Tibial nerve (tissue), 3 donors: Measurements from ENCODE around the gene OAS2.

Experiments used
- CTCF ChIP-seq, 5 experiments: fragments of 200-600 bp in 3 of 5; fragments of 450-650 bp in 2 of 5; sonication (generic) in 3 of 5; IDR thresholded peaks; one replicate each; pipeline ENCODE4 v1.5.1; 2016 to 2019; ENCODE audit warnings: antibody characterized with exemption in 5 of 5, mild to moderate bottlenecking in 3 of 5, moderate library complexity in 2 of 5
- POLR2A ChIP-seq, 2 donors: fragments of 450-650 bp; IDR thresholded peaks; one replicate each; pipeline ENCODE4 v1.6.1; 2017; ENCODE audit warnings: antibody characterized with exemption in 2 of 2, mild to moderate bottlenecking in 2 of 2, moderate library complexity in 2 of 2

GRCh38 chr12:112997506-112997905 is 19.2 kb downstream of the OAS2 start:
- TF ChIP-seq CTCF (IDR thresholded peaks at IDR 0.05) (no peak), POLR2A (IDR thresholded peaks at IDR 0.05) (no peak)
